Measurements from ENCODE around the gene UBLCP1. TPM values are rescaled to one million over a fixed set of nuclear protein-coding genes. Genes with fewer than 3 reads are reported as not detected.
"Not testable (repeated sequence)": the region's sequence is repeated elsewhere in the genome, so short reads cannot be mapped to it uniquely, and the experiment has no call there.

UBLCP1 gene
- total RNA-seq, 2 experiments from 2014 or later, result 21.4 to 31.0 TPM

DNA sequence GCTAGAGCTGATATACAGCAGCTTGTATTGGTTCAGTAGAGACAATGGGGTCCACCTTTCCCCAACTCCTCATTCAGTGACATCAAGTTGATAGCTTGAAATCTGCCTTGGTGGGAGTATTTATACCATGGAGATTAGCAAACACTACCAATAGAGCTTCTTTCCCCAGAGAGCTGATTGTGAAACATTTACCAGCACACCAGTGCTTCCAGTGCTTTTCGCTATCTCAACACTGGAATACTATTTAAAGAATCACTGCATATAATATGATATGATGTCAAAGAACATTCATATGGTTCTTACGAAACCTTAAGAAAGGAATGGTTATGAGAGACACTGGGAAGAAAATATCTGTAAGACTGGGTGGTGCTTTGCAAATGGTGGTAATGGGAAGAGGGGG, 31.9 kb upstream of the UBLCP1 start:
- CTCF ChIA-PET, result no interaction called here
- no peak overlapping the region for H3K4me3 Mint-ChIP-seq
- H3K27me3 Mint-ChIP-seq, result peaks cover 4% of the 10 kb centered on the region
- no peaks in the 10 kb centered on the region for H3K9me3 Mint-ChIP-seq (ENCODE audit: low read depth)
- ATAC-seq, result no peak
- no peaks in the 10 kb centered on the region for H3K36me3 Mint-ChIP-seq
- no peak overlapping the region for H3K27ac Mint-ChIP-seq
- no peaks in the 10 kb centered on the region for H3K4me1 Mint-ChIP-seq
- DNase-seq, result no peak

GRCh38 chr5:159235871-159236520, 27.1 kb upstream of the UBLCP1 start:
- DNase-seq; ATAC-seq; H3K4me3 Mint-ChIP-seq; H3K4me1 Mint-ChIP-seq; H3K27me3 Mint-ChIP-seq; H3K27ac Mint-ChIP-seq; H3K36me3 Mint-ChIP-seq; H3K9me3 Mint-ChIP-seq (ENCODE audit: low read depth): not testable (repeated sequence)
- CTCF ChIA-PET, result interaction anchor here (1.1 kb wide), 1 partner anchor 15 kb away, joined by 3 read pairs; no protein-coding TSS in a partner anchor

GRCh38 chr5:159240301-159240870, 22.7 kb upstream of the UBLCP1 start:
- Mint-ChIP-seq H3K9me3 (ENCODE audit: low read depth) (no peaks in the 10 kb centered on the region), H3K4me1 (no peaks in the 10 kb centered on the region), H3K27ac (no peak overlapping the region), H3K4me3 (no peak overlapping the region), H3K36me3 (no peaks in the 10 kb centered on the region), H3K27me3 (peaks cover 7% of the 10 kb centered on the region)
- no peak for DNase-seq
- CTCF ChIA-PET, result no interaction called here
- no peak for ATAC-seq

- DNase-seq (no peak), ATAC-seq (no peak)
- no peaks in the 10 kb centered on the region for H3K36me3 Mint-ChIP-seq
- H3K4me1 Mint-ChIP-seq, result no peaks in the 10 kb centered on the region
- peaks cover 15% of the 10 kb centered on the region for H3K27me3 Mint-ChIP-seq
- H3K9me3 Mint-ChIP-seq (ENCODE audit: low read depth), result no peaks in the 10 kb centered on the region
- H3K27ac Mint-ChIP-seq, result no peak overlapping the region
- CTCF ChIA-PET, result no interaction called here
- H3K4me3 Mint-ChIP-seq, result no peak overlapping the region
Measured at GRCh38 chr5:159241946-159242552, 21.0 kb upstream of the UBLCP1 start.

- ATAC-seq (no peak), DNase-seq (no peak)
- Mint-ChIP-seq H3K4me1 (no peaks in the 10 kb centered on the region), H3K4me3 (no peak overlapping the region), H3K27ac (no peak overlapping the region), H3K27me3 (peaks cover 16% of the 10 kb centered on the region), H3K36me3 (no peaks in the 10 kb centered on the region), H3K9me3 (ENCODE audit: low read depth) (no peaks in the 10 kb centered on the region)
- CTCF ChIA-PET, result no interaction called here
Measured at GRCh38 chr5:159242656-159243055, 20.4 kb upstream of the UBLCP1 start.

- Mint-ChIP-seq H3K36me3 (no peaks in the 10 kb centered on the region), H3K27me3 (peaks cover 16% of the 10 kb centered on the region), H3K27ac (no peak overlapping the region), H3K9me3 (ENCODE audit: low read depth) (no peaks in the 10 kb centered on the region), H3K4me3 (no peak overlapping the region), H3K4me1 (no peaks in the 10 kb centered on the region)
- DNase-seq (no peak), ATAC-seq (no peak)
- CTCF ChIA-PET, result no interaction called here
Measured at GRCh38 chr5:159243385-159243784, 19.7 kb upstream of the UBLCP1 start.

- H3K27me3 Mint-ChIP-seq, result peaks cover 23% of the 10 kb centered on the region
- H3K9me3 Mint-ChIP-seq (ENCODE audit: low read depth), result no peaks in the 10 kb centered on the region
- CTCF ChIA-PET, result no interaction called here
- no peaks in the 10 kb centered on the region for H3K4me1 Mint-ChIP-seq
- ATAC-seq (no peak), DNase-seq (no peak)
- H3K36me3 Mint-ChIP-seq, result no peaks in the 10 kb centered on the region
- no peak overlapping the region for H3K27ac Mint-ChIP-seq
- no peak overlapping the region for H3K4me3 Mint-ChIP-seq
Measured at GRCh38 chr5:159244163-159244562, 18.9 kb upstream of the UBLCP1 start.

DNA sequence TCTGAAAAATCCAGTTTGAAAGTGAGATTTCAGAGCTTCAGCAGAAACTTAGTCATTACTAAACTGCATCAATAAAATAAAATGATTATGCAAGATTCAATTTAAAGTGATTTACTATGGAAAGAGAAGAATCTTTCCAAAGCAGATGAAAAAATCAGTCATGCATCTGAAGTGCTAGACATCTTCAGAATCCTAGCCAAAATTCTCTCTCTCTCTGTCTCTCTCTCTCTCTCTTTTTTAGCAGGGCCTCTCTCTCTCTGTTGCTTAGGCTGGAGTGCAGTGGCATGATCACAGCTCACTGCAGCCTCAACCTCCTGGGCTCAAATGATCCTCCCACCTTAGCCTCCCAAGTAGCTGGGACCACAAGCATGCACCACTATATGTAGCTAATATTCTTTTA, 18.2 kb upstream of the UBLCP1 start:
- H3K4me3 Mint-ChIP-seq, result no peak overlapping the region
- no peak for DNase-seq
- H3K4me1 Mint-ChIP-seq, result no peaks in the 10 kb centered on the region
- H3K27ac Mint-ChIP-seq, result no peak overlapping the region
- peaks cover 23% of the 10 kb centered on the region for H3K27me3 Mint-ChIP-seq
- H3K9me3 Mint-ChIP-seq (ENCODE audit: low read depth), result no peaks in the 10 kb centered on the region
- CTCF ChIA-PET, result no interaction called here
- no peak for ATAC-seq
- H3K36me3 Mint-ChIP-seq, result no peaks in the 10 kb centered on the region

DNA sequence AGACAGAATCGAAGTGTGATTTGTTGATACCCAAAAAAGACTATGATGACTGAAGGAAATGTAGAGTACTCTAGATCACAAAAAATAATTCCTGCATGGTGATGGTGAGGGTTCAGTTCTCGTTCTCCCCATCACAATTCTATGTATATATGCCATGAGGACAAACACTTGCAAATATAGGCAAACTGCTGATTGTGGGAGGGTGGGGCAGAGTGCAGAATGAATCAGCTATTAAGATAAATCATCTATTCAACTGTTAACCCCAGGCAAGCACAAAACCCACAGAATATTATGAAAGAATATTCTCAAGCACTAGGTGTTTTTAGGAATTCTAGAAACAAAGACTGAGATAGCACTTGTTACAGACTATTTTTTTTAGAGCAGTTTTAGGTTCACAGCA, 13.9 kb upstream of the UBLCP1 start:
- no peak for DNase-seq
- Mint-ChIP-seq H3K4me1 (no peaks in the 10 kb centered on the region), H3K36me3 (no peaks in the 10 kb centered on the region), H3K9me3 (ENCODE audit: low read depth) (no peaks in the 10 kb centered on the region), H3K4me3 (no peak overlapping the region), H3K27me3 (peaks cover 24% of the 10 kb centered on the region), H3K27ac (no peak overlapping the region)
- ATAC-seq, result no peak
- CTCF ChIA-PET, result no interaction called here

DNA sequence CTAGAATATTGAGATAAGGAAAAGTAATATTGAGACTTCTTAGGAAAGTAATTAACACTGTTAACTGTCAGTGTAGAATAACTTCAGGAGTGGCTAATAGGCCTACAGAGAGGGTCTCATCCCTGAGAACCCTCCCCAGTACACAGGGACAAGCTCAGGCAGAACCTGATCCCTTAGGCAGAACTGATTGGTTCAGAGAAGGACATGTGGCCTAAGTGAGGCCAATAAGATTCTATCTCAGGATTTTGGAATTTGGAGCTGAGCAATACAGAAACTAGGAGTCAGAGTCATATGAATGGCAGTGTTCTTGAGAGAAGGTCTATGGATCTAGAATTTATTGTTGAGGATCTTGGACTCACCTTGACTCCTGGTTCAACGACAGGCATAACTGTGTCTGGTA, 10.9 kb upstream of the UBLCP1 start:
- CTCF ChIA-PET, result no interaction called here
- Mint-ChIP-seq H3K27ac (no peak overlapping the region), H3K36me3 (no peaks in the 10 kb centered on the region), H3K4me3 (no peak overlapping the region), H3K27me3 (peaks cover 18% of the 10 kb centered on the region), H3K4me1 (no peaks in the 10 kb centered on the region), H3K9me3 (ENCODE audit: low read depth) (no peaks in the 10 kb centered on the region)
- DNase-seq, result no peak
- ATAC-seq, result no peak

GRCh38 chr5:159257007-159257406, 6.1 kb upstream of the UBLCP1 start:
- ATAC-seq (no peak), DNase-seq (no peak)
- Mint-ChIP-seq H3K4me3 (no peak overlapping the region), H3K27ac (no peak overlapping the region), H3K36me3 (peaks cover 5% of the 10 kb centered on the region), H3K27me3 (peaks cover 10% of the 10 kb centered on the region), H3K4me1 (peaks cover 6% of the 10 kb centered on the region), H3K9me3 (ENCODE audit: low read depth) (no peaks in the 10 kb centered on the region)
- CTCF ChIA-PET, result no interaction called here

- no peak overlapping the region for H3K27ac Mint-ChIP-seq
- H3K36me3 Mint-ChIP-seq, result peaks cover 5% of the 10 kb centered on the region
- DNase-seq (no peak), ATAC-seq (no peak)
- peaks cover 13% of the 10 kb centered on the region for H3K4me1 Mint-ChIP-seq
- no peaks in the 10 kb centered on the region for H3K9me3 Mint-ChIP-seq (ENCODE audit: low read depth)
- no peak overlapping the region for H3K4me3 Mint-ChIP-seq
- peaks cover 10% of the 10 kb centered on the region for H3K27me3 Mint-ChIP-seq
- CTCF ChIA-PET, result interaction anchor here (1.0 kb wide), 1 partner anchor 102 kb away, joined by 7 read pairs; no protein-coding TSS in a partner anchor
Measured at GRCh38 chr5:159257629-159258283, 5.3 kb upstream of the UBLCP1 start.

DNA sequence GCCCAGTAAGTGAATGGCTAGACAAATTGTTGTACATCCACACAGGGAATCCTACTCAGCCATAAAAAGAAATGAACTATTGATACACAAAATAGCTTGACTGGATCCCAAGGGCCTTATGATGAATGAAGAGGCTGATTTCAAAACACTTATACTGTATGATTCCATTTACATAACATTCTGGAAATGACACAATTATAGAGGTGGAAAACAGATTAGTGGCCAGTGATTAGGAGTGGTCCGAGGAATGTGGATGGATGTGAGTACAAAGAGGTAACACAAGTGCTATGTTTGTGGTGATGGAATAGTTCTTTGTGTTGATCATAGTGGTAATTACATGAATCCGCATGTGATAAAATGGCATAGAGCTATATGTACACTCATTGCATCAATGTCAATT, 4.7 kb upstream of the UBLCP1 start:
- ATAC-seq (no peak), DNase-seq (no peak)
- Mint-ChIP-seq H3K9me3 (ENCODE audit: low read depth) (no peaks in the 10 kb centered on the region), H3K27ac (no peak overlapping the region), H3K36me3 (peaks cover 6% of the 10 kb centered on the region), H3K27me3 (peaks cover 9% of the 10 kb centered on the region), H3K4me3 (no peak overlapping the region), H3K4me1 (peaks cover 17% of the 10 kb centered on the region)
- CTCF ChIA-PET, result interaction anchor here (1.0 kb wide), 1 partner anchor 102 kb away, joined by 7 read pairs; no protein-coding TSS in a partner anchor

DNA sequence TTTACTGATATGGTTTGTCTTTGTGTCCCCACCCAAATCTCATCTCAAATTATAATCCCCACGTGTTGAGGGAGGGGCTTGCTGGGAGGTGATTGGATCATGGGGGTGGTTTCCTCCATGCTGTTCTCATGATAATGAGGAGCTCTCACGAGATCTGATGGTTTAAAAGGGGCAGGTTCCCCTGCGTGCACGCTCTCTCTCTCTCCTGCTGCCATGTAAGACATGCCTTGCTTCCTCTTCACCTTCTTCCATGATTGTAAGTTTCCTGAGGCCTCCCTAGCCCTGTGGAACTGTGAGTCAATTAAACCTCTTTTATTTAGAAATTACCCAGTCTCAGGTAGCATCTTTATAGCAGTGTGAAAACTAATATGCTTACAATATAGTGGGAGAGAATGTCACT, 2.9 kb upstream of the UBLCP1 start:
- CTCF ChIA-PET, result interaction anchor here (1.2 kb wide), 1 partner anchor 104 kb away, joined by 3 read pairs; no protein-coding TSS in a partner anchor
- Mint-ChIP-seq H3K4me1 (peaks cover 28% of the 10 kb centered on the region), H3K36me3 (peaks cover 17% of the 10 kb centered on the region)
- not testable (repeated sequence) for ATAC-seq; H3K9me3 Mint-ChIP-seq (ENCODE audit: low read depth); H3K4me3 Mint-ChIP-seq; H3K27me3 Mint-ChIP-seq; H3K27ac Mint-ChIP-seq; DNase-seq

Data from activated CD8-positive, alpha-beta memory T cell treated with anti-CD3 and anti-CD28 coated beads, Interleukin-2, amount 10 ng/mL, durations not matched to agents 7 days and 5 days (primary cell).